Activated naive CD4-positive, alpha-beta T cell treated with anti-CD3 and anti-CD28 coated beads, Interleukin-2, amount 50 U/mL, for 72 hours (primary cell): ENCODE measurements around the gene IQGAP2. TPM values are rescaled to one million over a fixed set of nuclear protein-coding genes. Genes with fewer than 3 reads are reported as not detected.
"Not testable (repeated sequence)": the region's sequence is repeated elsewhere in the genome, so short reads cannot be mapped to it uniquely, and the experiment has no call there.

Experiments used
- ATAC-seq, 2 donors: fragments of 150-1000 bp; cut with Tn5 transposase; 2 replicates each; pipeline ENCODE4 v1.10.0; 2021; ENCODE audit warnings: mild to moderate bottlenecking in 2 of 2, moderate library complexity in 2 of 2
- DNase-seq, 2 donors: peaks; one replicate each; pipeline ENCODE4 v3.0.0; 2021 to 2022; ENCODE audit warnings: low spot score in 2 of 2
- H3K27ac Mint-ChIP-seq, 2 donors: one replicate each; pipeline ENCODE4 v1.8.0; 2022; ENCODE audit warnings: mild to moderate bottlenecking in 2 of 2, mixed read lengths in 2 of 2
- H3K36me3 Mint-ChIP-seq, 2 donors: one replicate each; pipeline ENCODE4 v1.8.0; 2022; ENCODE audit warnings: mixed read lengths in 2 of 2
- H3K9me3 Mint-ChIP-seq, 2 donors: one replicate each; pipeline ENCODE4 v1.8.0; 2022; ENCODE audit warnings: mixed read lengths in 2 of 2
- total RNA-seq, 2 donors: library from RNA; stranded (reverse); gene quantifications; one replicate each; pipeline ENCODE4 v1.2.3, GENCODE V29; 2022

The IQGAP2 gene
- total RNA-seq, 2 donors from 2014 or later = 42.4 to 62.0 TPM

DNA sequence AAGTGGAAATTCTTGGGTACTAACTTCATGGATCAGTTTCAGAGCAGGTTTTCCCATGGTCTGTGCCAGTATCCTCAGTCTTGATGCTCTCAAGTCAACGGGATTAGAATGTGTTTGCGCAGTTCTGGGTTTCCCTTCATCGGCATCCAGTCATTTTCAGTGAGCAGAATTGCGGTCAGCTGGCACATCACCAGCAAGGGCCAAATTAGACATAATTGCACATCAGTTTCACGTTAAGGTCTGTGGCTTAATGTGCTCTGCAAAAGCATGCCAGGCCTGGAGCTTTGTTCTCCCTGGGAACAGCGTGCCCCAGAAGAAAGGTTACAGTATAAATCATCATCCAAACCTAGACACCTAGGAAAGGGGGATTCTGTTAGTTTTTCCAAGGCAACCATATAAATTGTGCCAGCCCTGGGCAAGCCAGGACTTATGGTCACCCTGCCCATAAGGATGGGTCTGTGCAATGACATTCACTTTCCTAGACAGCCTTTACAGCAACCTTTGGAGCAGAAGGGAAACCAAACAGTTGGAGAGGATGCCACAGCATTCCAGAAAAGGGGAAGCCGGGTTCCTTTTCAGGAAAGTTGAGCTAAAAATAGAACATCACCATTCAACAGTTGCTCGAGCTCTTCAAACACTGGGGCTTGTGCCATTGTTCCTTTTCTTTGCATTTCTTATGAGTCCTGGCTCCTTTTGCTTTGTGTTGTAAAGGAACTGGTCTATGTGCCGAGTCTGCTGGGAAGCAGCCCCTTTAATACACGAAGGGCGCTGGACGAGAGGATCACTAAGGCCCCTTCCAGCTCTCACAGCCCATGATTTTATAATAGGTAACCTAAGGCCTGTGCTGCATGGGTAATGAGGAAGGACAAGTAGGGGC lies 23.1 kb downstream of the IQGAP2 start:
- Mint-ChIP-seq H3K36me3 (peaks cover 9 to 12% of the 10 kb centered on the region in 2 donors), H3K27ac (no peak overlapping the region), H3K9me3 (no peaks in the 10 kb centered on the region)
- DNase-seq (no peak), ATAC-seq (no peak)

DNA sequence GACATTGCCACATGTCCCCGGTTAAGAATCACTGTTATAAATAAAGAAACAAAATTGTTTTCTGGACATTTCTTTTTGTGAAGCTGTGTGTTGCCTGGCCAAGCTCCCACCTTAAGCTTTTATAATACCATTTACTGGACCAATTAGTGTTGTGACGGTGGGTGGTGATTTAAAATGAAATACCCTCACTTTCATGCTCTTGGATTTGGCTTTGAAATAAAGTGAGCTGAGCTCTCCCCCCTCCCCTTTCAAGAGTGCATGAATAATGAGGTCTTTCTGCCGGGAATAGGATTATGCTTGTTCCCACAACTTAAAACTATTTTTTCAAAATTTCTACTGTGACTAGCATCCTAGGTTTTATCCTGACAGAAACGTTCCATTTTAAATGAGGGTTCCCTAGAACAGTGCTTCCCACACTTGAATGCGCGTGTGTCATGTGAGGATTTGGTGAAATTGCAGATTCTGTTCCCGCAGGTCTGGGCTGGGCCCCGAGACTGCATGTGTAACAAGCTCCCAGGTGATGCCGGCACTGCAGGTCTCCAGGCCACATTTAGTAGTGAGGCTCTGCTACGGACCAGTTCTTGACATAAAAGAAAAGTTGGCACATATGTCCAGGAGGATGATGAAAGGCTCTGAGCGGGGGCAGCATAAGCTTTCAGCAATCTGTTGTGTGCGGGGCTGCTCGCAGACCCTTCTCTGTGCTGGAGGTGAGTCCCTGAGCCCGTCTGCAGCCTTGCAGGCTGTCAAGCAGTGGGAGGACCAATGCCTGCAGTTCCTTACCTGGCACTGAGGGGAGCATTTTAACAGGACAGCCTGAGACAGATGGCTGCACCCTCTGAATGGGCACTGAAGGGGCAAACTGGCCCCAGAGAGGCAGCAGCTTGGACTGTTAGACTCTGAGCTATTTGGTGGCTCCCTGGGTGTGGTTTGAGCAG lies 24.4 kb downstream of the IQGAP2 start:
- no peaks in the 10 kb centered on the region for H3K9me3 Mint-ChIP-seq
- no peak overlapping the region for H3K27ac Mint-ChIP-seq
- H3K36me3 Mint-ChIP-seq = peaks cover 9 to 11% of the 10 kb centered on the region in 2 donors
- ATAC-seq (no peak), DNase-seq (no peak)

DNA sequence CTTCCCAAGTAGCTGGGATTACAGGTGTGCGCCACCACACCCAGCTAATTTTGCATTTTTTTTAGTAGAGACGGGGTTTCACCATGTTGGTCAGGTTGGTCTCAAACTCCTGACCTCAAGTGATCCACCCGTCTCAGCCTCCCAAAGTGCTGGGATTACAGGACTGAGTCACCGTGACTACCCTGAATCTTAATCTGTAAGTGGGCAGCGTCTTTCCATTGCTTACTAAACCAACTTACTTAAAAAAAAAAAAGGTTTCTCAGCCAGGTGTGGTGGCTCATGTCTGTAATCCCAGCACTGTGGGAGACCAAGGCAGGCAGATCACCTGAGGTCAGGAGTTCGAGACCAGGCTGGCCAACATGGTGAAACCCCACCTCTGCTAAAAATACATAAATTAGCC lies 25.5 kb downstream of the IQGAP2 start:
- ATAC-seq = peak in 1 of 2 donors; percentile 64
- not testable (repeated sequence) for DNase-seq, H3K9me3 Mint-ChIP-seq, H3K27ac Mint-ChIP-seq
- peaks cover 9 to 11% of the 10 kb centered on the region in 2 donors for H3K36me3 Mint-ChIP-seq

DNA sequence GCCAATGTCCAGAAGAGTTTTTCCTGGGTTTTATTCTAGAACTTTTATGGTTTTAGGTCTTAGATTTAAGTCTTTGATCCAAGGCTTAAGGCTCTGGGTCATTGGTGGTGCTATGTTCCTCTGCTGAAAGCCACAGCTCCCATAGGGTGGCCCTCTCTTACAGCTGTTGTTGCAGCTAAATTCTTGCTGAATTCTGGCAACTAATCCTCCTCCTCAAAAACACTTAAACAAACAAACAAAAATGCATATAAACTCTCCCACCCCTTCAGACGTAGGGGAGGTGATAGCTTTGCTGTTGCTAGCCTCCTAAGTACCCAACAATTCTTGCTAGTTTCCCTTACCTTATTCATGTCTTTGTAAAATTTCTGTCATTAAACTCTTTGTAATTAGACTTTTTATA lies 30.2 kb downstream of the IQGAP2 start:
- H3K27ac Mint-ChIP-seq = peak overlapping the region in 1 of 2 donors; percentile 54
- no peak for DNase-seq

DNA sequence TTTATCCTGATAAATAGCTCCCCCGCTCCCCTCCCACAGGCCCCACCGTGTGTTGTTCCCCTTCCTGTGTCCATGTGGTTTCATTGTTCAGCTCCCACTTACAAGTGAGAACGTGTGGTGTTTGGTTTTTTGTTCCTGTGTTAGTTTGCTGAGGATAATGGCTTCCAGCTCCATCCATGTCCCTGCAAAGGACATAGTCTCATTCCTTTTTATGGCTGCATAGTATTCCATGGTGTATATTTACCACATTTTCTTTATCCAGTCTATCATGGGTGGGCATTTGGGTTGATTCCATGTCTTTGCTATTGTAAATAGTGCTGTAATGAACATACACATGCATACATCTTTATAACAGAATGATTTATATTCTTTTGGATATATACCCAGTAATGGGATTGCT lies 34.4 kb downstream of the IQGAP2 start:
- DNase-seq, H3K27ac Mint-ChIP-seq, ATAC-seq: not testable (repeated sequence)
- Mint-ChIP-seq H3K36me3 (peaks cover 19 to 57% of the 10 kb centered on the region in 2 donors), H3K9me3 (peaks cover 10 to 21% of the 10 kb centered on the region in 2 donors)

More for the DNA sequence above, 30.2 kb downstream of the IQGAP2 start:
- Mint-ChIP-seq H3K9me3 (peaks cover 3 to 8% of the 10 kb centered on the region in 2 donors), H3K36me3 (peaks cover 18 to 26% of the 10 kb centered on the region in 2 donors)
- no peak for ATAC-seq

DNA sequence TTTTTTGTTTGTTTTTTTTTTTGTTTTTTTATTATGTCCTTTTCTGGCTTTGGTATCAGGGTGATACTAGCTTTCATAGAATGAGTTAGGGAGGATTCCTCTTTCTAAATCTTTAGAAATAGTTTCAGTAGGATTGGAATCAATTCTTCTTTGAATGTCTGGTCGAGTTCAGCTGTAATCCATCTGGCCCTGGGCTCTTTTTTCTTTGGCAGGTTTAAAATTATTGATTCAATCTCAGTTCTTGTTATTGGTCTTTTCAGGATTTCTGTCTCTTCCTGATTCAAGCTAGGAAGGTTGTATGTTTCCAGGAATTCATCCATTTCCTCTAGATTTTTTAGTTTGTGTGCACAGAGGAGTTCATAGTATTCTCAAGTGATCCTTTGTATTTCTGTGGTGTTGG lies 34.9 kb downstream of the IQGAP2 start:
- no peak for ATAC-seq
- Mint-ChIP-seq H3K9me3 (peaks cover 10 to 21% of the 10 kb centered on the region in 2 donors), H3K27ac (no peak overlapping the region), H3K36me3 (peaks cover 19 to 57% of the 10 kb centered on the region in 2 donors)
- no peak for DNase-seq

DNA sequence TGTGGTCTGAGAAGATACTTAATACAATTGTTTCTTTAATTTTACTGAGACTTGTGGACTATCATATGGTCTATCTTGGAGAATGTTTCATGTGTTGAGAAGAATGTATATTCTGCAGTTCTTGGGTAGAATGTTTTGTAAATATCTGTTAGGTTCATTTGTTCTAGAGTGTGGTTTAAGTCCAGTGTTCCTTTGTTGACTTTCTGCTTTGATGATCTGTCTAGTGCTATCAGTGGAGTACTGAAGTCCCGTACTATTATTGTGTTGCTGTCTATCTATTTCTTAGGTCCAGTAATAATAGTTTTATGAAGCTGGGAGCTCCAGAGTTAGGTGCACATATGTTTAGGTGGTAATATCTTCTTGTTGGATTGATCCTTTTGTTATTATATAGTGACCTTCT lies 36.1 kb downstream of the IQGAP2 start:
- ATAC-seq (no peak), DNase-seq (no peak)
- no peak overlapping the region for H3K27ac Mint-ChIP-seq
- H3K36me3 Mint-ChIP-seq = peaks cover 19 to 62% of the 10 kb centered on the region in 2 donors
- peaks cover 10 to 21% of the 10 kb centered on the region in 2 donors for H3K9me3 Mint-ChIP-seq

DNA sequence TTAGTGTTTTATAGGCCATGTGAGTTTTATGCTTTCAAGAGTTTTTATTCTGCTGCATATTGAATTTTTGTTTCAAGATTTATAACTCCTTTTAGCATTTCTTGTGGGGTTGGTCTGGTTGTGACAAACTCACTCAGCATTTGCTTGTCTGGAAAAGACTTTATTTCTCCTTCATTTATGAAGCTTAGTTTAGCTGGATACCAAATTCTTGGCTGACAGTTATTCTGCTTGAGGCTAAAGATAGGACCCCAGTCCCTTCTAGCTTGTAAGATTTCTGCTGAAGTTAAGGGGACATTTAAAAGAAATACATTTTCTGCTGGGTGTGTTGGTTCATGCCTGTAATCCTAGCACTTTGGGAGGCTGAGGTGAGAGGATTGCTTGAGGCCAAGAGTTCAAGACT lies 36.8 kb downstream of the IQGAP2 start:
- H3K36me3 Mint-ChIP-seq = peaks cover 21 to 63% of the 10 kb centered on the region in 2 donors
- DNase-seq = no peak

DNA sequence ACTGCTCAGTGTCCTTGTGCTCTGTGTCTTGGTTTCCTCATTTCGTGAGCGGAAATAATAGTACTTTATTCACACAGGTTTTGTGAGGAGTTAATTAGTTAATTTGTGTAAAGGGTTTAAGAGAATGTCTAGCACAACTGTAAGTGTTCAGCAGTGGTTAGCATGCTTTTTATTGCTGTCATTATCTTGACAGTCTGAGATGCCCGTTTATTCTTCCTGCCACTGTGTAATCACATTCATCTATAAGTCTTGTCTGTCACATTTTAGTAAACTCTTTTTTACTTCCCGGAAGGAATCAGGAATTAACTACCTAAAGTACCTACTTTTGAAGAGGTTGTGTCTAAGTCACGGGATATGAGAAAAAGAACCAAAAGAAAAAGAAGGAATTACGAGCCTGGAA lies 38.0 kb downstream of the IQGAP2 start:
- ATAC-seq = no peak
- no peak for DNase-seq
- peaks cover 10 to 21% of the 10 kb centered on the region in 2 donors for H3K9me3 Mint-ChIP-seq
- H3K36me3 Mint-ChIP-seq = peaks cover 21 to 60% of the 10 kb centered on the region in 2 donors
- H3K27ac Mint-ChIP-seq = no peak overlapping the region

More for the DNA sequence above, 36.8 kb downstream of the IQGAP2 start:
- peaks cover 10 to 21% of the 10 kb centered on the region in 2 donors for H3K9me3 Mint-ChIP-seq
- ATAC-seq = no peak
- H3K27ac Mint-ChIP-seq = no peak overlapping the region

DNA sequence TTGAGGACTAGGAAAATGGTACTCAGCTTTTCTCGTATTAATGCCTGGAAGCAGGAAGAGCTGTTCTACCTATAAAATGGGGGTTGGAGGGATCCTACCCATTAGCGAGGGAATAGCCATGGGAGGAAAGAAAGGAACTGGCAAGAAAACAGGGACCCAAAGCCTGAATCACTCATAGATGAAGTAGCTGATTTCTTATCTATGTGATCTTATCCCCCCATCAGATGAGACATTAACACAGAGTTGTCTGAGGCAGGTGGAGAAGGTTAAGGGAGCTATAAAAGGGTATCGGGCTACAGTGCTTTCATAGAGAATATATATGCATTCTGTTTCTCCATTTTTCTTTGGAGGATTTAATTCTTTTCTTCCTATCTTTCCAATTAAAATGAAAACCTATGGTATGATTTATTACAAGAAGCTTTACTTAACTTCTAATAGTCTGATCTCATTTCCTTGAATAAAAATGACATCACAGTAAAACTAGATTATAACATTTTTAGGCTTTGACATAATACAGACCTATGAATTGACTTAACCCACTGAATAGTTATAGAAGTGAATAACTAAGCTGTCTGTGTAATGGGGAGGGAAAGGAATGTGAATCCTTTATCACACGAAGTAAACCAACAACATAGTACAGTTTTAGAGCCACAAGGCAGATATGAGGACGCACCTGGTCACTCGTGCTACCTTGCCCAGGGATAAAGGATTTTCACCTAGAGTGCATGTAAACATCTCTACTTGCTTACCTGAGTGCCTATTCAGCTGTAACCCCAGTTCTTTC lies 39.0 kb downstream of the IQGAP2 start:
- H3K9me3 Mint-ChIP-seq = peaks cover 10 to 21% of the 10 kb centered on the region in 2 donors
- no peak overlapping the region for H3K27ac Mint-ChIP-seq
- H3K36me3 Mint-ChIP-seq = peaks cover 20 to 59% of the 10 kb centered on the region in 2 donors
- ATAC-seq (no peak), DNase-seq (no peak)

DNA sequence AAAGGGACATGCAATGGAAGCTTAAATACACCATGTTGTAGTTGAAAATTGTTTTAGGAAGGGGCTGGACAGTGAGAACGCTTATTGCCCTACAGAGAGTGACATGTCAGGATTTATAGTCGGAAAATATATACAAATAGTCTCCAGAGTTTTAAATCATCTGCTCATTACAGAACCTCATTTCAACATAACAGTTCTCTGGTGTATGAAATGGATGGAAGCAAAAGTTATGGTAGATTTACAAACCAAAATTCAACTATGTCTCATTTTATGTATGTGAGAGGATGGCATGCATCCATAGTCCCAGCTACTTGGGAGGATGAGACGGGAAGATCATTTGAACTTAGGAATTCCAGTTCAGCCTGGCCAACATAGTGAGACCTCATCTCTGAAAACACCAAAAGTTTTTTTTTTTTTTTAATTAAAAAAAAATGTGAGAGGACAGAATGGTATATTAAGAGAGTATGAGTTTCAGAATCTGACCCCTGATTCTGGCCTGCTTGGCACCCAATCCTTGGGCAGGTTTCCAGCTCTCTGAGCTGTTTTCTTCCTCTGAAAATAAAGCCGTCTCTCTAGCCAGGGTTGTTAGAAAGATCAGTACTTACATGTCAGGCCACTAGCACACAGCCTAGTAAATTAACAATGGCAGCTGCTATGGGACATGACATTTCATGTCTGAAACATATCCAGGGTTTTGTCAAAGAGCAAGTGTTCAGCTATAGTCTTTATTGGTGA lies 40.1 kb downstream of the IQGAP2 start:
- peaks cover 6 to 13% of the 10 kb centered on the region in 2 donors for H3K9me3 Mint-ChIP-seq
- H3K27ac Mint-ChIP-seq = no peak overlapping the region
- no peak for DNase-seq
- no peak for ATAC-seq
- H3K36me3 Mint-ChIP-seq = peaks cover 12 to 48% of the 10 kb centered on the region in 2 donors

DNA sequence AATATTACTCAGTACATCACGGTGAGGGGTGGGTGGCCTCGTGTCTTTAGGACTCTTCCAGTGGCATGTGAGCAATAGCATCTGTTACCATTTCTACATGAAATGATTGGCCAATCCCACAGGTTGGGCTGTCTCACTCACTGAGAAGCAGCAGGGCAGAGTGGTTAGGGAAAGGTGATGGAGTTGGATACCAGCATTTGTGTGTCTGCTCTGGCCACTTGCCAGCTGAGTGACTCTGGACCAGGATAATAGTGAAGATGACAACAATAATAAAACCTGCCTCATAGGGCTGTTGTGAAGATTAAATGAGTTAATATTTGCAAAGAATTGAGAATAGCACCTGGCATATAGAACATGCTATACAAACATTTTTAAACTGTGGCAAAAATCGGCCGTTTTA lies 42.0 kb downstream of the IQGAP2 start:
- Mint-ChIP-seq H3K36me3 (peaks cover 20 to 41% of the 10 kb centered on the region in 2 donors), H3K27ac (no peak overlapping the region), H3K9me3 (peaks cover 0 to 4% of the 10 kb centered on the region in 2 donors)
- ATAC-seq = no peak
- DNase-seq = no peak

DNA sequence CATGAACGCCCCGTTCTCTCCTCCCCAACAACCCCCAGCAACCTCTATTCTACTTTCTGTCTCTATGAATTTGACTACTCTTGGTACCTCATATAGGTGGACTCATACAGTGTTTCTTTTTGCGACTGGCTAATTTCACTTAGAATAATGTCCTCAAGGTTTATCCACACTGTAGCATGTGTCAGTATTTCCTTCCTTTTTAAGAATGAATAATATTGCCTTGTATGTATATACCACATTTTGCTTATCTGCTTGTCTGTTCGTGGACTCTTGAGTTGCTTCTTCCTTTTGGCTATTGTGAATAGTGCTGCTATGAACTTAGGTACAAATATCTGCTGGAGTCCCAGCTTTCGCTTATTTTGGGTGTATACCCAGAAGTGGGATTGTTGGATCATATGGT lies 42.7 kb downstream of the IQGAP2 start:
- peaks cover 20 to 46% of the 10 kb centered on the region in 2 donors for H3K36me3 Mint-ChIP-seq
- H3K27ac Mint-ChIP-seq = no peak overlapping the region

DNA sequence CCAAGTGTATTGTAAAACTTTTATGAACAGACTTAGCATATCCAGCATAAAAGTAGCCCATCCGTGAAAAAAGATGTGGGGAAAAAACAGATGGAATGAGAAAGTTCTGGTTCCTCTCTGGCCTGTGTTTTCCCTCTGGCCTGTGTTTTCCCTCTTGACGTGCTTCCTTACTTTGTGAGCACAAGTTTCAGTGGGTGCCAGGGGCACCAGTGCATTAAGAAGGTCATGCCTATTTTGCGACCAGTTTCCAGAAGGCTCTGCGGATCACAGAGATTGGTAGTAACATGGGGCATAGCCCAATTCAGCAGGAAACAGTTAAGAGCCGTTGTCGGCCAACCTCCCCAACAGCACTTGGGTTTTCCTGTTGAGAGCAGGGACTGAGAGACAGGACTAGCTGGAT lies 43.7 kb downstream of the IQGAP2 start:
- ATAC-seq (no peak), DNase-seq (no peak)
- H3K9me3 Mint-ChIP-seq = peaks cover 0 to 4% of the 10 kb centered on the region in 2 donors
- H3K36me3 Mint-ChIP-seq = peaks cover 20 to 38% of the 10 kb centered on the region in 2 donors
- no peak overlapping the region for H3K27ac Mint-ChIP-seq

More for the DNA sequence above, 42.7 kb downstream of the IQGAP2 start:
- no peak for DNase-seq
- peaks cover 0 to 4% of the 10 kb centered on the region in 2 donors for H3K9me3 Mint-ChIP-seq
- no peak for ATAC-seq

DNA sequence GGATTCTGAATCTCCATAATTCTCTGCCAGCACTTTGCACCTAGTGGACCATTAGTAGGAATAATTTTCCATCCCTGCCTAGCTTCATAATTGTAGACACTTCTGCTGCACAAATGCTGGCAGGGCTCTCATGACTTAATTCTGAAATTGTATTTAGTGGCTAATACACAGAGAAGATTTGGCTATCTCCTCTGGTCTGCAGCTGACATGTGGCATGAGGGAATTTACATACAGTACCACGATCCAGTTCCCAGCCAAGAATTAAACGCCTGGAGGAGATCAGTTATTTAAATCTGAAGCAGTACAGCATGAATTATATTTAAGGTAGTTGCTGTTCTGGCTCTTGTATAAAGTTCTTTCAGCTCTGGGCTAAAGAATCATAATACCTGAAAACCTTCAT lies 46.5 kb downstream of the IQGAP2 start:
- no peak overlapping the region for H3K27ac Mint-ChIP-seq
- H3K36me3 Mint-ChIP-seq = peaks cover 20 to 26% of the 10 kb centered on the region in 2 donors
- no peak for ATAC-seq
- no peak for DNase-seq
- H3K9me3 Mint-ChIP-seq = peaks cover 0 to 4% of the 10 kb centered on the region in 2 donors
